K562 (cell line): ENCODE measurements around the gene AJUBA. TPM values are rescaled to one million over a fixed set of nuclear protein-coding genes. Genes with fewer than 3 reads are reported as not detected.

ENCODE experiments used
- ATAC-seq: fragments of 200-7000 bp; cut with Tn5 transposase; 3 replicates; pipeline ENCODE4 v1.9.1; 2020; ENCODE audit warnings: moderate library complexity
- BruUV-seq: library from RNA; stranded (reverse); fragments of 400-500 nt; replicated peaks from 2 replicates; lab custom pipeline; 2021; lab: Mats Ljungman, UMichigan
- CTCF ChIA-PET: fragments of 300-600 bp; formaldehyde crosslinking; extraction: SDS; loops from one replicate; lab custom pipeline; 2021; ENCODE audit warnings: low intra/inter-chr PET ratio; lab: Yijun Ruan, JAX
- POLR2A ChIA-PET: fragments of 300-600, 350-650 bp; sonication (Branson Sonifier 250); formaldehyde crosslinking; extraction: SDS; loops from one replicate; lab custom pipeline; 2021; ENCODE audit warnings: antibody characterized with exemption, inconsistent platforms; lab: Yijun Ruan, JAX
- DNase-seq, 4 experiments: peaks; one replicate each; pipeline versions ENCODE4 v3.0.0 to v3.0.0-alpha.2; 2011 to 2018; ENCODE audit warnings: low spot score in 3 of 4, mixed read lengths in 3 of 4; ENCODE audit errors: extremely low read depth in 1 of 4
- FAIRE-seq: peaks from 2 replicates; lab custom pipeline; 2011; peaks lifted over from hg19 to GRCh38; lab: Jason Lieb, UNC
- H2AFZ ChIP-seq: 2 replicates; pipeline ENCODE4 v1.6.0; 2011; ENCODE audit warnings: low read depth, low read length, control low read depth, inconsistent platforms
- H3K27ac ChIP-seq: fragments of 200-600 bp; 3 replicates; pipeline ENCODE4 v1.8.0; 2011; ENCODE audit warnings: low read depth, mild to moderate bottlenecking, control low read depth, inconsistent platforms, low read length, moderate library complexity, mixed read lengths; ENCODE audit errors: extremely low read depth
- H3K27me3 ChIP-seq, 2 experiments: fragments of 300-600 bp in 1 of 2; 2 replicates in 1 of 2; 3 replicates in 1 of 2; pipeline versions ENCODE4 v1.6.0 to v1.8.0; 2011; ENCODE audit warnings: inconsistent platforms in 2 of 2, low read length in 2 of 2, mild to moderate bottlenecking in 1 of 2, mixed read lengths in 1 of 2, moderate library complexity in 1 of 2; ENCODE audit not compliant: control insufficient read depth in 2 of 2, insufficient read depth in 2 of 2
- H3K36me3 ChIP-seq: fragments of 300-600 bp; 3 replicates; pipeline ENCODE4 v1.8.0; 2011; ENCODE audit warnings: mild to moderate bottlenecking, low read length, inconsistent platforms; ENCODE audit not compliant: control insufficient read depth, insufficient read depth
- H3K4me1 ChIP-seq, 2 experiments: fragments of 200-600 bp in 1 of 2; replicated peaks in 1 of 2; 2 replicates in 1 of 2; 3 replicates in 1 of 2; pipeline versions ENCODE4 v1.5.1 to v1.8.0; 2011; ENCODE audit warnings: inconsistent platforms in 2 of 2, low read length in 2 of 2, mild to moderate bottlenecking in 1 of 2, mixed read lengths in 1 of 2, moderate library complexity in 1 of 2; ENCODE audit not compliant: control insufficient read depth in 2 of 2, insufficient read depth in 2 of 2
- H3K4me2 ChIP-seq: 2 replicates; pipeline ENCODE4 v1.6.1; 2011; ENCODE audit warnings: low read length, control low read depth, inconsistent platforms, mixed read lengths; ENCODE audit not compliant: insufficient read depth
- H3K4me3 ChIP-seq: fragments of 200-600 bp; sonication (generic), shearing (Covaris generic); 2 replicates; pipeline ENCODE4 v1.5.1; 2016; ENCODE audit warnings: control low read depth, inconsistent platforms
- H3K79me2 ChIP-seq: fragments of 200-600 bp; 3 replicates; pipeline ENCODE4 v1.8.0; 2011; ENCODE audit warnings: low read length, inconsistent platforms; ENCODE audit not compliant: control insufficient read depth, insufficient read depth
- H3K9ac ChIP-seq, 2 experiments: 2 replicates each; pipeline versions ENCODE4 v1.6.0 to v1.6.1; 2011; ENCODE audit warnings: low read depth in 2 of 2, low read length in 2 of 2, control low read depth in 1 of 2, inconsistent platforms in 1 of 2, mild to moderate bottlenecking in 1 of 2, mixed read lengths in 1 of 2; ENCODE audit not compliant: insufficient read depth in 1 of 2
- H3K9me1 ChIP-seq: one replicate; pipeline ENCODE4 v1.6.0; 2011; ENCODE audit warnings: inconsistent platforms, mild to moderate bottlenecking, low read length, moderate library complexity; ENCODE audit not compliant: control insufficient read depth, insufficient read depth
- H3K9me3 ChIP-seq: replicated peaks from 2 replicates; pipeline ENCODE4 v1.5.1; 2011; ENCODE audit warnings: low read depth, low read length, inconsistent platforms; ENCODE audit not compliant: control insufficient read depth, insufficient read depth
- H4K20me1 ChIP-seq: replicated peaks from 2 replicates; pipeline ENCODE4 v1.6.1; 2011; ENCODE audit warnings: low read length, inconsistent platforms, mixed read lengths; ENCODE audit not compliant: control insufficient read depth, insufficient read depth
- BRD4 ChIP-seq: fragments of 200-600 bp; sonication (generic); IDR thresholded peaks from 2 replicates; pipeline ENCODE4 v1.6.1; 2017; ENCODE audit warnings: inconsistent platforms
- E2F1 ChIP-seq: sonication (generic); formaldehyde crosslinking; IDR thresholded peaks from 2 replicates; pipeline ENCODE4 v1.8.1; 2023; ENCODE audit warnings: mild to moderate bottlenecking, missing genetic modification reagents, moderate library complexity
- FOXO4 ChIP-seq: fragments of 450-650 bp; formaldehyde crosslinking; IDR thresholded peaks from 2 replicates; pipeline ENCODE4 v1.4.0; 2020; ENCODE audit warnings: mild to moderate bottlenecking, moderate library complexity
- HDAC8 ChIP-seq: fragments of 450-650 bp; IDR thresholded peaks from 2 replicates; pipeline ENCODE4 v1.6.1; 2016; ENCODE audit warnings: mild to moderate bottlenecking, missing genetic modification characterization, moderate library complexity, missing compliant biosample characterization
- RBM22 ChIP-seq: fragments of 200-400 bp; formaldehyde crosslinking; IDR thresholded peaks from 2 replicates; pipeline ENCODE4 v1.6.1; 2018; ENCODE audit warnings: low read length, low read depth; ENCODE audit not compliant: poor library complexity, severe bottlenecking
- SAP30 ChIP-seq: fragments of 200-600 bp; sonication (generic); IDR thresholded peaks from 2 replicates; pipeline ENCODE4 v1.6.1; 2012; ENCODE audit warnings: borderline replicate concordance, low read depth, mild to moderate bottlenecking, moderate library complexity, low read length, control low read depth, inconsistent platforms; ENCODE audit not compliant: insufficient read depth, poor library complexity, severe bottlenecking
- SP2 ChIP-seq: IDR thresholded peaks from 2 replicates; pipeline ENCODE4 v1.6.1; 2011; ENCODE audit warnings: mild to moderate bottlenecking, low read depth, low read length, moderate library complexity; ENCODE audit not compliant: poor library complexity, severe bottlenecking; ENCODE audit errors: extremely low read depth
- TAF7 ChIP-seq: fragments of 450-650 bp; IDR thresholded peaks from 2 replicates; pipeline ENCODE4 v1.6.1; 2016; ENCODE audit warnings: missing genetic modification characterization, missing compliant biosample characterization
- ZBTB8A ChIP-seq: fragments of 450-650 bp; IDR thresholded peaks from 2 replicates; pipeline ENCODE4 v1.6.1; 2018; ENCODE audit warnings: mild to moderate bottlenecking, moderate library complexity; ENCODE audit not compliant: partially characterized antibody
- ZC3H4 ChIP-seq: sonication (generic); formaldehyde crosslinking; IDR thresholded peaks from 2 replicates; pipeline ENCODE4 v1.9.0; 2021; ENCODE audit warnings: missing genetic modification reagents, borderline replicate concordance
- WGBS: fragments of 100-300 bp; shearing (Covaris generic); methylation state at CpG from one replicate; pipeline ENCODE4 v1.1.6; 2016; ENCODE audit warnings: low coverage, mixed read lengths; ENCODE audit not compliant: insufficient coverage; ENCODE audit errors: missing lambda C conversion rate; 5-methylcytosine and 5-hydroxymethylcytosine counted together
- in situ Hi-C: fragments of 300-500 bp; cut with MboI; formaldehyde crosslinking; loops from 4 replicates; pipeline ENCODE4 v1.15.0; 2018; ENCODE audit warnings: inconsistent platforms, mixed read lengths
- intact Hi-C: fragments of 100-400 bp; cut with micrococcal nuclease; formaldehyde crosslinking; loops from 2 replicates; pipeline ENCODE4 v1.14.2; 2022
- polyA plus RNA-seq, 8 experiments: library from polyadenylated mRNA; depleted of rRNA in 4 of 8; stranded (reverse) in 5 of 8; unstranded in 3 of 8; fragments of >200 nt; fragmentation: Nextera tagmentation in 2 of 8; fragmentation: Illumina TruSeq in 1 of 8; extraction: Ambion mirVana in 2 of 8; extraction: Trizol in 1 of 8; gene quantifications; 2 replicates each; pipeline versions ENCODE4 v1.2.1 to v1.2.3, GENCODE V29; 2011 to 2014; ENCODE audit warnings: inconsistent platforms in 1 of 8, missing spikeins in 1 of 8
- total RNA-seq, 7 experiments: library from RNA; depleted of rRNA in 6 of 7; stranded (reverse); fragments of >200 nt in 6 of 7; fragmentation: Illumina TruSeq in 2 of 7; extraction: Trizol in 2 of 7; gene quantifications; 2 replicates each; pipeline versions ENCODE4 v1.2.1 to v1.2.3, GENCODE V29; 2011 to 2021; ENCODE audit warnings: low replicate concordance in 1 of 7
- TF ChIP-seq, protein P1 (sequence below): IDR thresholded peaks from 2 replicates; pipeline ENCODE4 v1.6.1; 2014; ENCODE audit warnings: antibody characterized with exemption
- TF ChIP-seq, protein P2 (sequence below), 2 experiments: fragments of 450-650 bp; IDR thresholded peaks; 2 replicates each; pipeline ENCODE4 v1.6.1; 2016
- TF ChIP-seq, protein P3 (sequence below): fragments of 250-450 bp; sonication (Bioruptor Pico); IDR thresholded peaks from 2 replicates; pipeline ENCODE4 v1.9.0; 2021; ENCODE audit warnings: mild to moderate bottlenecking

Gene AJUBA
- total and polyA plus RNA-seq, 9 of the 15 experiments (the other 6 are each of a cell fraction or from before 2014, with no cell fraction given): 0.73 to 4.7 (median 2.8) TPM

DNA sequence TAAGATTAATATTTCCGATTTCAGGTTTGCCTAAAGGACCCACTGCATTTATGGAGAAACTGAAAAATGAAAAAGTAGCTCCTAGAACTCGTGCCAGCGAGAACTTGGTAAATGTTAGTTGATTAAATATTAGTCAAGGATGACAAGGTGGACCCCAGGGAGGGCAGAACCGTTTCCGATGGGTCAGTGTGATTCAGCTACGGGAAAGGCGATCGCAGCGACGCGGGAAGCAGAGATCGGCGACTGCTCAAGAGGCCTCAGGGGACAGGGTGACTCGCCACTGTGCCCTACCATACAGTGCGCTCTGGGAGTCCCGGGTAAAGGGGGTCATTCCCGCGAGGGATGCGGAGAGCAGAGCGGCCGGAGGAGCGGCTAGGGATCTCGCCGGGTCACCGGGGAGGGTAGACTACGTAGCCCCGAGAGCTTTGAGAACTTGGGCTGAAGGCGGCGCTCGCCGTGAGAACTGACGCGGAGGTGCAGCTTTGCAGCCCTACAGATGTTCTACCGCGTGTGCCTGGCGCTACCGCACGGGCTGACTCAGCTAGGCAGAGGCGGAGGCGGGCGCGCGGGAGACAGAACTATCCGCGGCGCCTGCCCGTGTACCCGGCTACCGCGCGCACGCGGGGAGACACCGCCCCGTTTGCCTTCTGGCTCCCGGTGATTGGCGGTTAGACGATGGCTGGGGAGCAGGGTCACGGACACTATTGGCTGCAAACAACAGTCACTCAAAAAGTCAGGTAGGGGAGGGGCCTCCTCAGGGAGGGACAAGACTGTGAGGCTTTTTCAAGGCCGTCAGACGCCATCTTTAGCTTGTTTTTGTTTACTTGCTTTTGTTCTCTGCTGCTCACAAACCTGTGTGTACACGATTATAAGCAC, 24.4 kb upstream of the AJUBA start:
- Histone ChIP-seq H3K79me2 (peaks cover 43% of the 10 kb centered on the region), H2AFZ (peak overlapping the region; percentile 82), H3K4me3 (peak overlapping the region; percentile 43), H3K9ac (peak overlapping the region; percentile 92 to 99), H3K4me2 (peak overlapping the region; percentile 84), H3K4me1 (peaks cover 20 to 34% of the 10 kb centered on the region in 2 experiments), H3K9me1 (no peaks in the 10 kb centered on the region), H3K27me3 (no peaks in the 10 kb centered on the region), H4K20me1 (no peaks in the 10 kb centered on the region), H3K9me3 (no peaks in the 10 kb centered on the region), H3K36me3 (no peaks in the 10 kb centered on the region), H3K27ac (peak overlapping the region; percentile 97)
- in situ Hi-C loops: no loop called here
- ChIA-PET CTCF (interaction anchor here (1.5 kb wide), 1 partner anchor 49 kb away, joined by 3 read pairs; no protein-coding TSS in a partner anchor), POLR2A (interaction anchor here (0.5 to 4.0 kb wide), 39 partner anchors 10 to 430 kb away, joined by 3 to 81 read pairs (median 5); partner anchors contain the start of genes ACIN1, AJUBA, C14orf119 and CDH24)
- BruUV-seq: no TSS peak
- DNase-seq (peak; percentile 97 to 99 (median 99)), ATAC-seq (peak; percentile 94), FAIRE-seq (peak; percentile 92)
- WGBS: under 1% methylated on average over 62 of the region's 62 CpGs
- intact Hi-C loops: no loop called here
- TF ChIP-seq E2F1 (CRISPR knock-in tag) (peak; percentile 94), SP2 (peak; percentile 91), RBM22 (peak; percentile 73), TAF7 (tag) (peak; percentile 77; the same call in 1 of the 2 replicates), BRD4 (0 out of 2 replicates have a peak, but pooled peaks have one; percentile 9), FOXO4 (CRISPR knock-in tag) (0 out of 2 replicates have a peak, but pooled peaks have one; percentile 60), SAP30 (peak; percentile 65), ZC3H4 (CRISPR knock-in tag) (peak; percentile 96; the same call in 1 of the 2 replicates), ZBTB8A (no peak), HDAC8 (tag) (peak; percentile 69; the same call in 1 of the 2 replicates)
- TF ChIP-seq, protein P1, sequence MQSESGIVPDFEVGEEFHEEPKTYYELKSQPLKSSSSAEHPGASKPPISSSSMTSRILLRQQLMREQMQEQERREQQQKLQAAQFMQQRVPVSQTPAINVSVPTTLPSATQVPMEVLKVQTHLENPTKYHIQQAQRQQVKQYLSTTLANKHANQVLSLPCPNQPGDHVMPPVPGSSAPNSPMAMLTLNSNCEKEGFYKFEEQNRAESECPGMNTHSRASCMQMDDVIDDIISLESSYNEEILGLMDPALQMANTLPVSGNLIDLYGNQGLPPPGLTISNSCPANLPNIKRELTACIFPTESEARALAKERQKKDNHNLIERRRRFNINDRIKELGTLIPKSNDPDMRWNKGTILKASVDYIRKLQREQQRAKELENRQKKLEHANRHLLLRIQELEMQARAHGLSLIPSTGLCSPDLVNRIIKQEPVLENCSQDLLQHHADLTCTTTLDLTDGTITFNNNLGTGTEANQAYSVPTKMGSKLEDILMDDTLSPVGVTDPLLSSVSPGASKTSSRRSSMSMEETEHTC: peak; percentile 50; the same call in 1 of the 2 replicates
- TF ChIP-seq, protein P2, sequence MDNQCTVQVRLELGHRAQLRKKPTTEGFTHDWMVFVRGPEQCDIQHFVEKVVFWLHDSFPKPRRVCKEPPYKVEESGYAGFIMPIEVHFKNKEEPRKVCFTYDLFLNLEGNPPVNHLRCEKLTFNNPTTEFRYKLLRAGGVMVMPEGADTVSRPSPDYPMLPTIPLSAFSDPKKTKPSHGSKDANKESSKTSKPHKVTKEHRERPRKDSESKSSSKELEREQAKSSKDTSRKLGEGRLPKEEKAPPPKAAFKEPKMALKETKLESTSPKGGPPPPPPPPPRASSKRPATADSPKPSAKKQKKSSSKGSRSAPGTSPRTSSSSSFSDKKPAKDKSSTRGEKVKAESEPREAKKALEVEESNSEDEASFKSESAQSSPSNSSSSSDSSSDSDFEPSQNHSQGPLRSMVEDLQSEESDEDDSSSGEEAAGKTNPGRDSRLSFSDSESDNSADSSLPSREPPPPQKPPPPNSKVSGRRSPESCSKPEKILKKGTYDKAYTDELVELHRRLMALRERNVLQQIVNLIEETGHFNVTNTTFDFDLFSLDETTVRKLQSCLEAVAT (IDR thresholded peaks at IDR 0.05): peak in 1 of 2 experiments; percentile 80; a peak in 1 of 4 replicates
- TF ChIP-seq, protein P3, sequence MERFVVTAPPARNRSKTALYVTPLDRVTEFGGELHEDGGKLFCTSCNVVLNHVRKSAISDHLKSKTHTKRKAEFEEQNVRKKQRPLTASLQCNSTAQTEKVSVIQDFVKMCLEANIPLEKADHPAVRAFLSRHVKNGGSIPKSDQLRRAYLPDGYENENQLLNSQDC: no peak
